Epithelial cell of esophagus (primary cell): ENCODE results near the gene CALD1.

Source experiments
- DNase-seq: peaks from one replicate; pipeline ENCODE4 v3.0.0; 2010; ENCODE audit warnings: low read depth
- H3K4me3 ChIP-seq: 2 replicates; pipeline ENCODE4 v1.5.1; 2011; ENCODE audit warnings: mild to moderate bottlenecking, low read length, control low read depth
- CTCF ChIP-seq: IDR thresholded peaks from 2 replicates; pipeline ENCODE4 v1.5.1; 2011; ENCODE audit warnings: low read depth, mild to moderate bottlenecking, low read length, control low read depth, inconsistent platforms; ENCODE audit not compliant: insufficient read depth; ENCODE audit errors: missing control alignments

The CALD1 gene

GRCh38 chr7:134890246-134891240 lies 111.1 kb downstream of the CALD1 start:
- no peak for TF ChIP-seq CTCF
- H3K4me3 ChIP-seq = peak overlapping the region; percentile 54
- DNase-seq = peak; percentile 93

- peak; percentile 96 for DNase-seq
- TF ChIP-seq CTCF = no peak
- peak overlapping the region; percentile 54 for H3K4me3 ChIP-seq
Measured at GRCh38 chr7:134891262-134891695, 111.8 kb downstream of the CALD1 start.

- H3K4me3 ChIP-seq = peak overlapping the region; percentile 54
- no peak for TF ChIP-seq CTCF
- DNase-seq = peak; percentile 43
Measured at GRCh38 chr7:134891696-134892678, 112.6 kb downstream of the CALD1 start.

GRCh38 chr7:134892963-134893362 lies 113.5 kb downstream of the CALD1 start:
- H3K4me3 ChIP-seq = peak overlapping the region; percentile 54
- TF ChIP-seq CTCF = no peak
- DNase-seq = no peak

- no peak for DNase-seq
- TF ChIP-seq CTCF = no peak
- H3K4me3 ChIP-seq = no peak overlapping the region
Measured at GRCh38 chr7:134893920-134894319, 114.5 kb downstream of the CALD1 start.

GRCh38 chr7:134894928-134895327 lies 115.5 kb downstream of the CALD1 start:
- no peak for DNase-seq
- H3K4me3 ChIP-seq = no peak overlapping the region
- TF ChIP-seq CTCF = no peak
